GM21367 (cell line): Measurements from ENCODE around the gene ACTL10.

ENCODE experiments used
- ATAC-seq: cut with Tn5 transposase; IDR thresholded peaks from one replicate; pipeline ENCODE4 v1.9.1; 2021; ENCODE audit not compliant: unreplicated experiment

The ACTL10 gene

GRCh38 chr20:33676121-33676520 is 9.4 kb downstream of the ACTL10 start:
- ATAC-seq = no peak

GRCh38 chr20:33676652-33677645 is 10.2 kb downstream of the ACTL10 start:
- no peak for ATAC-seq

- no peak for ATAC-seq
Measured at GRCh38 chr20:33677991-33678702, 11.4 kb downstream of the ACTL10 start.

GRCh38 chr20:33679758-33680485 is 13.2 kb downstream of the ACTL10 start:
- no peak for ATAC-seq

GRCh38 chr20:33680686-33681085 is 13.9 kb downstream of the ACTL10 start:
- ATAC-seq = no peak

- no peak for ATAC-seq
Measured at GRCh38 chr20:33681288-33681687, 14.5 kb downstream of the ACTL10 start.

GRCh38 chr20:33681728-33682353 is 15.1 kb downstream of the ACTL10 start:
- no peak for ATAC-seq

GRCh38 chr20:33684533-33685327 is 18.0 kb downstream of the ACTL10 start:
- ATAC-seq = no peak

GRCh38 chr20:33685328-33686099 is 18.8 kb downstream of the ACTL10 start:
- ATAC-seq = peak; percentile 36

- peak; percentile 67 for ATAC-seq
Measured at GRCh38 chr20:33686100-33686983, 19.6 kb downstream of the ACTL10 start, which contains the start of gene E2F1. TSS of gene E2F1 (minus strand) at chr20:33686385. CDS start at chr20:33686264, 121 bp downstream.

GRCh38 chr20:33686984-33687366 is 20.2 kb downstream of the ACTL10 start:
- no peak for ATAC-seq

GRCh38 chr20:33687370-33687915 is 20.7 kb downstream of the ACTL10 start:
- ATAC-seq = no peak

GRCh38 chr20:33687993-33688937 is 21.5 kb downstream of the ACTL10 start:
- ATAC-seq = no peak

GRCh38 chr20:33688938-33689424 is 22.2 kb downstream of the ACTL10 start:
- no peak for ATAC-seq

GRCh38 chr20:33689493-33689892 is 22.8 kb downstream of the ACTL10 start:
- ATAC-seq = no peak

GRCh38 chr20:33689973-33690372 is 23.2 kb downstream of the ACTL10 start:
- no peak for ATAC-seq

- no peak for ATAC-seq
Measured at GRCh38 chr20:33693289-33693688, 26.5 kb downstream of the ACTL10 start.
